Esophagus squamous epithelium (tissue), 5 donors: Measurements from ENCODE around the gene PDZD7. TPM values are rescaled to one million over a fixed set of nuclear protein-coding genes. Genes with fewer than 3 reads are reported as not detected.
"Not testable (repeated sequence)": the region's sequence is repeated elsewhere in the genome, so short reads cannot be mapped to it uniquely, and the experiment has no call there.

Experiments used
- DNase-seq: peaks from one replicate; lab custom pipeline; 2025; lab: John Stamatoyannopoulos, UW
- H3K27ac ChIP-seq, 4 donors: fragments of 200-600 bp; sonication (generic); one replicate each; pipeline ENCODE4 v1.5.1; 2016 to 2019; ENCODE audit warnings: mild to moderate bottlenecking in 1 of 4
- H3K27me3 ChIP-seq, 4 donors: fragments of 200-600 bp; sonication (generic); 1 replicate in 3 of 4; 2 replicates in 1 of 4; pipeline versions ENCODE4 v1.5.1 to v1.6.0; 2017 to 2021; ENCODE audit warnings: antibody characterized with exemption in 1 of 4
- H3K36me3 ChIP-seq, 3 donors: fragments of 200-600 bp; sonication (generic); one replicate each; pipeline ENCODE4 v1.5.1; 2016 to 2019
- H3K4me1 ChIP-seq, 3 donors: fragments of 200-600 bp; sonication (generic); one replicate each; pipeline ENCODE4 v1.5.1; 2017 to 2019
- H3K4me3 ChIP-seq, 4 donors: fragments of 200-600 bp; sonication (generic); 1 replicate in 3 of 4; 2 replicates in 1 of 4; pipeline ENCODE4 v1.5.1; 2016 to 2019; ENCODE audit warnings: mild to moderate bottlenecking in 2 of 4, moderate library complexity in 1 of 4
- H3K9me3 ChIP-seq, 3 donors: fragments of 200-600 bp; sonication (generic); one replicate each; pipeline ENCODE4 v1.5.1; 2016 to 2019
- CTCF ChIP-seq, 6 experiments: fragments of 450-650 bp in 4 of 6; fragments of 200-600 bp in 2 of 6; sonication (generic) in 2 of 6; IDR thresholded peaks; one replicate each; pipeline ENCODE4 v1.5.1; 2016 to 2019; ENCODE audit warnings: antibody characterized with exemption in 6 of 6, mild to moderate bottlenecking in 4 of 6, moderate library complexity in 4 of 6
- POLR2A ChIP-seq, 4 donors: fragments of 450-650 bp; IDR thresholded peaks; one replicate each; pipeline ENCODE4 v1.6.1; 2017; ENCODE audit warnings: antibody characterized with exemption in 4 of 4, mild to moderate bottlenecking in 4 of 4, moderate library complexity in 3 of 4
- WGBS, 2 donors: methylation state at CpG; one replicate each; pipeline ENCODE4 v1.1.5; 2018; 5-methylcytosine and 5-hydroxymethylcytosine counted together
- intact Hi-C: fragments of 100-400 bp; cut with DNase I; formaldehyde crosslinking; loops from one replicate; pipeline ENCODE4 v1.15.0; 2022
- total RNA-seq, 4 donors: library from RNA; depleted of rRNA; stranded (reverse); fragments of >200 nt; gene quantifications; one replicate each; pipeline ENCODE4 v1.1.0, GENCODE V29; 2016
- donor health status: DM: yes; HTN: yes; CAD: no.

PDZD7 gene
- total RNA-seq, 4 donors from 2014 or later = 0.19 to 0.29 (median 0.26) TPM; not detected in 1

GRCh38 chr10:101035314-101035713, 4.4 kb upstream of the PDZD7 start:
- Histone ChIP-seq H3K9me3 (no peaks in the 10 kb centered on the region), H3K4me3 (no peak overlapping the region), H3K4me1 (peaks cover 16 to 43% (median 19%) of the 10 kb centered on the region in 3 donors), H3K27me3 (peaks cover 0 to 4% (median 0%) of the 10 kb centered on the region in 4 donors), H3K36me3 (peaks cover 6 to 58% (median 37%) of the 10 kb centered on the region in 3 donors), H3K27ac (no peak overlapping the region)
- TF ChIP-seq CTCF (IDR thresholded peaks at IDR 0.05) (no peak), POLR2A (IDR thresholded peaks at IDR 0.05) (no peak)
- intact Hi-C loops = no loop called here
- no CpG with 5 or more reads among the region's 7 CpGs for WGBS, 2 donors
- DNase-seq = no peak

- Histone ChIP-seq H3K4me1 (peaks cover 18 to 49% (median 20%) of the 10 kb centered on the region in 3 donors), H3K27me3 (peaks cover 0 to 13% (median 0%) of the 10 kb centered on the region in 4 donors), H3K36me3 (peaks cover 6 to 49% (median 34%) of the 10 kb centered on the region in 3 donors)
- WGBS, 2 donors = 96 to 100% methylated on average over 1 to 4 of the region's 4 CpGs
- H3K4me3 ChIP-seq, H3K9me3 ChIP-seq, intact Hi-C loops, DNase-seq, H3K27ac ChIP-seq: not testable (repeated sequence)
Measured at GRCh38 chr10:101034404-101034803, 3.5 kb upstream of the PDZD7 start.

GRCh38 chr10:101033276-101033675, 2.3 kb upstream of the PDZD7 start:
- Histone ChIP-seq H3K27me3 (peaks cover 0 to 21% (median 0%) of the 10 kb centered on the region in 4 donors), H3K9me3 (no peaks in the 10 kb centered on the region), H3K36me3 (peaks cover 6 to 38% (median 31%) of the 10 kb centered on the region in 3 donors), H3K4me1 (peaks cover 18 to 58% (median 20%) of the 10 kb centered on the region in 3 donors), H3K27ac (peak overlapping the region; percentile 82 to 99 (median 98)), H3K4me3 (peak overlapping the region in 2 of 4 donors; percentile 71 to 81)
- intact Hi-C loops = no loop called here
- 61 to 78% methylated on average over 3 of the region's 3 CpGs for WGBS, 2 donors
- TF ChIP-seq POLR2A (IDR thresholded peaks at IDR 0.05) (no peak), CTCF (IDR thresholded peaks at IDR 0.05) (no peak)
- DNase-seq = no peak

GRCh38 chr10:101032637-101033224, 1.8 kb upstream of the PDZD7 start:
- Histone ChIP-seq H3K27me3 (peaks cover 0 to 21% (median 0%) of the 10 kb centered on the region in 4 donors), H3K4me1 (peaks cover 18 to 58% (median 20%) of the 10 kb centered on the region in 3 donors), H3K36me3 (peaks cover 6 to 32% (median 26%) of the 10 kb centered on the region in 3 donors), H3K4me3 (peak overlapping the region; percentile 41 to 81 (median 72)), H3K9me3 (no peaks in the 10 kb centered on the region), H3K27ac (peak overlapping the region; percentile 82 to 99 (median 98))
- TF ChIP-seq POLR2A (IDR thresholded peaks at IDR 0.05) (no peak), CTCF (IDR thresholded peaks at IDR 0.05) (no peak)
- 8 to 17% methylated on average over 3 to 5 of the region's 6 CpGs for WGBS, 2 donors
- intact Hi-C loops = no loop called here
- DNase-seq = no peak

GRCh38 chr10:101031796-101032636, 1.1 kb upstream of the PDZD7 start:
- Histone ChIP-seq H3K9me3 (no peaks in the 10 kb centered on the region), H3K27ac (peak overlapping the region; percentile 82 to 99 (median 98)), H3K27me3 (peaks cover 0 to 21% (median 0%) of the 10 kb centered on the region in 4 donors), H3K4me3 (peak overlapping the region; percentile 41 to 81 (median 72)), H3K36me3 (peaks cover 6 to 25% (median 20%) of the 10 kb centered on the region in 3 donors), H3K4me1 (peaks cover 18 to 58% (median 20%) of the 10 kb centered on the region in 3 donors)
- DNase-seq = no peak
- intact Hi-C loops = no loop called here
- TF ChIP-seq POLR2A (IDR thresholded peaks at IDR 0.05) = peak in 2 of 4 donors; percentile 36 to 73
- no peak for TF ChIP-seq CTCF (IDR thresholded peaks at IDR 0.05)
- WGBS, 2 donors = 0 to 1% methylated on average over 8 to 19 of the region's 47 CpGs
